Measurements from ENCODE around the gene PIEZO1. TPM values are rescaled to one million over a fixed set of nuclear protein-coding genes. Genes with fewer than 3 reads are reported as not detected.

Gene PIEZO1
- total and polyA plus RNA-seq, 9 of the 15 experiments (the other 6 are each of a cell fraction or from before 2014, with no cell fraction given): 3.6 to 432 (median 131) TPM

- TF ChIP-seq HMBOX1 (IDR thresholded peaks at IDR 0.05) (no peak), SMARCA5 (IDR thresholded peaks at IDR 0.05) (peak; percentile 98), ZNF175 (CRISPR knock-in tag; IDR thresholded peaks at IDR 0.05; ENCODE audit: low read depth) (0 out of 2 replicates have a peak, but pooled peaks have one; percentile 21), TEAD4 (IDR thresholded peaks at IDR 0.05; ENCODE audit: low read length) (no peak), TEAD4 (CRISPR knock-in tag; IDR thresholded peaks at IDR 0.05; ENCODE audit: borderline replicate concordance) (no peak), FOXA3 (CRISPR knock-in tag; conservative IDR thresholded peaks at IDR 0.05 in 1 of 2, IDR thresholded peaks at IDR 0.05 in 1 of 2) (0 out of 4 replicates have a peak, but pooled peaks of 1 of the 2 experiments have one; percentile 46), C11orf30 (IDR thresholded peaks at IDR 0.05; ENCODE audit: low read depth) (no peak), ZNF253 (CRISPR knock-in tag; conservative IDR thresholded peaks at IDR 0.05) (no peak), NR2F6 (CRISPR knock-in tag; IDR thresholded peaks at IDR 0.05) (no peak), FOXM1 (IDR thresholded peaks at IDR 0.05; ENCODE audit: low read depth) (no peak), FOXM1 (CRISPR knock-in tag; IDR thresholded peaks at IDR 0.05; ENCODE audit: low read depth) (peak; percentile 66; the same call in 1 of the 2 replicates), ZNF121 (CRISPR knock-in tag; conservative IDR thresholded peaks at IDR 0.05) (peak; percentile 100), CC2D1A (IDR thresholded peaks at IDR 0.05) (0 out of 2 replicates have a peak, but pooled peaks have one; percentile 9), HLTF (IDR thresholded peaks at IDR 0.05) (peak; percentile 31; the same call in 1 of the 2 replicates), MCM7 (IDR thresholded peaks at IDR 0.05) (no peak), CEBPG (CRISPR knock-in tag; IDR thresholded peaks at IDR 0.05) (0 out of 2 replicates have a peak, but pooled peaks have one; percentile 39), CEBPG (tag; conservative IDR thresholded peaks at IDR 0.05 in 1 of 2, IDR thresholded peaks at IDR 0.05 in 1 of 2) (no peak), TEAD1 (CRISPR knock-in tag; IDR thresholded peaks at IDR 0.05) (peak in 1 of 2 experiments; percentile 77; a peak in 1 of 4 replicates), ZZZ3 (IDR thresholded peaks at IDR 0.05) (no peak), MIER1 (IDR thresholded peaks at IDR 0.05; ENCODE audit: low read depth) (0 out of 2 replicates have a peak, but pooled peaks have one; percentile 25), MCM2 (IDR thresholded peaks at IDR 0.05; ENCODE audit: low read depth) (no peak)
Observed at GRCh38 chr16:88687676-88688012, 97.4 kb downstream of the PIEZO1 start (continued).
